ENCODE measurements around the gene FAM20B. TPM values are rescaled to one million over a fixed set of nuclear protein-coding genes. Genes with fewer than 3 reads are reported as not detected.

The FAM20B gene
- total and polyA plus RNA-seq, 2 experiments from 2014 or later: 5.3 to 22.5 TPM

DNA sequence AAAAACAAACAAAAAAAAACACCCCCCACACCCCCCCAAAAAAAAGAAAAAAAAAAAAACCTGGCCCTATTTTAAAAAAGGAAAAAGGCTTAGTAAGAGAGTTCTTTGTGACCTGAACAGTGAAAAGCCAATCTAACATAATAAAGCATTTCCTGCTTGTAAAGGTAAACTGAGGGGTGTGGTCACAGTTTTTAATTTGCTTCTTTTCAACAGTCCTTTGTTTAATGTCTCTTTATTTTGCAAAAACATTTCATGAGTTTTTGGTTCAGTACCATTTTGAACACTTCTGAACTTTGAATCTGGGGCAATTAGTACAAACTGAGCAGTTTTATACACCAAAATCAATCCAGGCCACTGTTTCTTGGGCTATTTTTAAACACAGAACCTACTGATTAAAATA is 93.8 kb downstream of the FAM20B start (continued):
- TF ChIP-seq, protein P1, sequence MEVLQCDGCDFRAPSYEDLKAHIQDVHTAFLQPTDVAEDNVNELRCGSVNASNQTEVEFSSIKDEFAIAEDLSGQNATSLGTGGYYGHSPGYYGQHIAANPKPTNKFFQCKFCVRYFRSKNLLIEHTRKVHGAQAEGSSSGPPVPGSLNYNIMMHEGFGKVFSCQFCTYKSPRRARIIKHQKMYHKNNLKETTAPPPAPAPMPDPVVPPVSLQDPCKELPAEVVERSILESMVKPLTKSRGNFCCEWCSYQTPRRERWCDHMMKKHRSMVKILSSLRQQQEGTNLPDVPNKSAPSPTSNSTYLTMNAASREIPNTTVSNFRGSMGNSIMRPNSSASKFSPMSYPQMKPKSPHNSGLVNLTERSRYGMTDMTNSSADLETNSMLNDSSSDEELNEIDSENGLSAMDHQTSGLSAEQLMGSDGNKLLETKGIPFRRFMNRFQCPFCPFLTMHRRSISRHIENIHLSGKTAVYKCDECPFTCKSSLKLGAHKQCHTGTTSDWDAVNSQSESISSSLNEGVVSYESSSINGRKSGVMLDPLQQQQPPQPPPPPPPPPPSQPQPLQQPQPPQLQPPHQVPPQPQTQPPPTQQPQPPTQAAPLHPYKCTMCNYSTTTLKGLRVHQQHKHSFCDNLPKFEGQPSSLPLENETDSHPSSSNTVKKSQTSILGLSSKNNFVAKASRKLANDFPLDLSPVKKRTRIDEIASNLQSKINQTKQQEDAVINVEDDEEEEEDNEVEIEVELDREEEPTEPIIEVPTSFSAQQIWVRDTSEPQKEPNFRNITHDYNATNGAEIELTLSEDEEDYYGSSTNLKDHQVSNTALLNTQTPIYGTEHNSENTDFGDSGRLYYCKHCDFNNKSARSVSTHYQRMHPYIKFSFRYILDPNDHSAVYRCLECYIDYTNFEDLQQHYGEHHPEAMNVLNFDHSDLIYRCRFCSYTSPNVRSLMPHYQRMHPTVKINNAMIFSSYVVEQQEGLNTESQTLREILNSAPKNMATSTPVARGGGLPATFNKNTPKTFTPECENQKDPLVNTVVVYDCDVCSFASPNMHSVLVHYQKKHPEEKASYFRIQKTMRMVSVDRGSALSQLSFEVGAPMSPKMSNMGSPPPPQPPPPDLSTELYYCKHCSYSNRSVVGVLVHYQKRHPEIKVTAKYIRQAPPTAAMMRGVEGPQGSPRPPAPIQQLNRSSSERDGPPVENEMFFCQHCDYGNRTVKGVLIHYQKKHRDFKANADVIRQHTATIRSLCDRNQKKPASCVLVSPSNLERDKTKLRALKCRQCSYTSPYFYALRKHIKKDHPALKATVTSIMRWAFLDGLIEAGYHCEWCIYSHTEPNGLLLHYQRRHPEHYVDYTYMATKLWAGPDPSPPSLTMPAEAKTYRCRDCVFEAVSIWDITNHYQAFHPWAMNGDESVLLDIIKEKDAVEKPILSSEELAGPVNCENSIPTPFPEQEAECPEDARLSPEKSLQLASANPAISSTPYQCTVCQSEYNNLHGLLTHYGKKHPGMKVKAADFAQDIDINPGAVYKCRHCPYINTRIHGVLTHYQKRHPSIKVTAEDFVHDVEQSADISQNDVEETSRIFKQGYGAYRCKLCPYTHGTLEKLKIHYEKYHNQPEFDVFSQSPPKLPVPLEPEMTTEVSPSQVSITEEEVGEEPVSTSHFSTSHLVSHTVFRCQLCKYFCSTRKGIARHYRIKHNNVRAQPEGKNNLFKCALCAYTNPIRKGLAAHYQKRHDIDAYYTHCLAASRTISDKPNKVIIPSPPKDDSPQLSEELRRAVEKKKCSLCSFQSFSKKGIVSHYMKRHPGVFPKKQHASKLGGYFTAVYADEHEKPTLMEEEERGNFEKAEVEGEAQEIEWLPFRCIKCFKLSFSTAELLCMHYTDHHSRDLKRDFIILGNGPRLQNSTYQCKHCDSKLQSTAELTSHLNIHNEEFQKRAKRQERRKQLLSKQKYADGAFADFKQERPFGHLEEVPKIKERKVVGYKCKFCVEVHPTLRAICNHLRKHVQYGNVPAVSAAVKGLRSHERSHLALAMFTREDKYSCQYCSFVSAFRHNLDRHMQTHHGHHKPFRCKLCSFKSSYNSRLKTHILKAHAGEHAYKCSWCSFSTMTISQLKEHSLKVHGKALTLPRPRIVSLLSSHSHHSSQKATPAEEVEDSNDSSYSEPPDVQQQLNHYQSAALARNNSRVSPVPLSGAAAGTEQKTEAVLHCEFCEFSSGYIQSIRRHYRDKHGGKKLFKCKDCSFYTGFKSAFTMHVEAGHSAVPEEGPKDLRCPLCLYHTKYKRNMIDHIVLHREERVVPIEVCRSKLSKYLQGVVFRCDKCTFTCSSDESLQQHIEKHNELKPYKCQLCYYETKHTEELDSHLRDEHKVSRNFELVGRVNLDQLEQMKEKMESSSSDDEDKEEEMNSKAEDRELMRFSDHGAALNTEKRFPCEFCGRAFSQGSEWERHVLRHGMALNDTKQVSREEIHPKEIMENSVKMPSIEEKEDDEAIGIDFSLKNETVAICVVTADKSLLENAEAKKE (CRISPR knock-in tag; IDR thresholded peaks at IDR 0.05): no peak
- TF ChIP-seq STAT1 (IDR thresholded peaks at IDR 0.05; ENCODE audit: unreplicated experiment) (no peak), ZNF331 (CRISPR knock-in tag; IDR thresholded peaks at IDR 0.05; ENCODE audit: low read depth) (no peak), POLR2AphosphoS5 (IDR thresholded peaks at IDR 0.05; ENCODE audit: low read depth) (no peak), ZNF114 (CRISPR knock-in tag; IDR thresholded peaks at IDR 0.05) (no peak)

DNA sequence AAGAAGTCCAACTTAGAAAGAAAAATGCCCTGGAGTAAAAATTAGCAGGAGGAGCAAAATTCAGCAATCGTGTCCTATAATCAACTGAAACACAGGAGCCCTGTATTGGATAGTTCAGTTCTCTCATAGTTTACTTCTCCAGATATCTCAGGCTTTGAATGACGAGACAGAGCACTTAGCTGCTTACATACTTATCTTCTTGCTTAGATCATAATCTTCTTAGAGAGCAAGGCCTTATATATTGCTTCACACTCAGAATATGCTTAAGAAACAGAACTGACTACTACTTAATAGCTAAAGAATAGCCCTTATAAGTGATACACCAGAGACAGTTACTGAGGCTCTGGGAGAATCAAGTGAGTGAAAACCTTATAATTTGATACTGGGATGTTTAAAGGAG is 95.0 kb downstream of the FAM20B start:
- Histone ChIP-seq H3F3A (replicated peaks; ENCODE audit: low read depth) (peaks cover 5% of the 10 kb centered on the region; the same call in 1 of the 2 replicates), H3K79me2 (replicated peaks; ENCODE audit: insufficient read depth) (no peaks in the 10 kb centered on the region; the same call in 1 of the 2 replicates), H2AFZ (no peak overlapping the region), H4K20me1 (replicated peaks; ENCODE audit: insufficient read depth) (no peaks in the 10 kb centered on the region), H3K27ac (ENCODE audit: low read depth) (peak overlapping the region; percentile 11; the same call in 1 of the 2 replicates), H3K9me2 (ENCODE audit: insufficient read depth) (no peaks in the 10 kb centered on the region), H3K27me3 (ENCODE audit: insufficient read depth) (no peaks in the 10 kb centered on the region), H3K4me2 (no peak overlapping the region), H3K4me1 (ENCODE audit: insufficient read depth) (peaks cover 24% of the 10 kb centered on the region), H3K36me3 (ENCODE audit: insufficient read depth) (peaks cover 10% of the 10 kb centered on the region), H3K4me3 (no peak overlapping the region)
- DNase-seq (ENCODE audit: low spot score) (no peak), ATAC-seq (no peak)
- Mint-ChIP-seq H3K4me3 (no peak overlapping the region), H3K36me3 (ENCODE audit: low read depth) (peaks cover 24% of the 10 kb centered on the region), H3K27ac (no peak overlapping the region), H3K4me1 (peaks cover 5% of the 10 kb centered on the region), H3K27me3 (ENCODE audit: insufficient read depth, low read depth, poor library complexity) (no peaks in the 10 kb centered on the region), H3K9me3 (no peaks in the 10 kb centered on the region)
- no peak for TF ChIP-seq CREB1 (CRISPR knock-in tag; IDR thresholded peaks at IDR 0.05; ENCODE audit: low read depth)
- TF ChIP-seq CTCF (conservative IDR thresholded peaks at IDR 0.05; ENCODE audit: low read depth in 2 of 2): no peak
- no peak for TF ChIP-seq JUNB (IDR thresholded peaks at IDR 0.05; ENCODE audit: unreplicated experiment)
- no peak for TF ChIP-seq STAT1 (IDR thresholded peaks at IDR 0.05; ENCODE audit: unreplicated experiment)
- TF ChIP-seq EZH2 (IDR thresholded peaks at IDR 0.05; ENCODE audit: low read depth, unreplicated experiment): no peak
- TF ChIP-seq NANOG (IDR thresholded peaks at IDR 0.05; ENCODE audit: borderline replicate concordance): no peak
- no peak for TF ChIP-seq ZNF114 (CRISPR knock-in tag; IDR thresholded peaks at IDR 0.05)
- TF ChIP-seq, protein P2, sequence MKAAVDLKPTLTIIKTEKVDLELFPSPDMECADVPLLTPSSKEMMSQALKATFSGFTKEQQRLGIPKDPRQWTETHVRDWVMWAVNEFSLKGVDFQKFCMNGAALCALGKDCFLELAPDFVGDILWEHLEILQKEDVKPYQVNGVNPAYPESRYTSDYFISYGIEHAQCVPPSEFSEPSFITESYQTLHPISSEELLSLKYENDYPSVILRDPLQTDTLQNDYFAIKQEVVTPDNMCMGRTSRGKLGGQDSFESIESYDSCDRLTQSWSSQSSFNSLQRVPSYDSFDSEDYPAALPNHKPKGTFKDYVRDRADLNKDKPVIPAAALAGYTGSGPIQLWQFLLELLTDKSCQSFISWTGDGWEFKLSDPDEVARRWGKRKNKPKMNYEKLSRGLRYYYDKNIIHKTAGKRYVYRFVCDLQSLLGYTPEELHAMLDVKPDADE (IDR thresholded peaks at IDR 0.05): no peak

Measured in GM23338 (cell line).